Stimulated activated CD8-positive, alpha-beta memory T cell treated with anti-CD3 and anti-CD28 coated beads, Interleukin-7, amount 100 ng/mL, for 48 hours (primary cell): ENCODE results near the gene SLC28A1.
"Not testable (repeated sequence)": the region's sequence is repeated elsewhere in the genome, so short reads cannot be mapped to it uniquely, and the experiment has no call there.

Experiments
- DNase-seq, 2 donors: peaks; one replicate each; pipeline ENCODE4 v3.0.0-alpha.2; 2020; ENCODE audit warnings: low read depth in 1 of 2; ENCODE audit errors: extremely low read depth in 1 of 2

SLC28A1 gene

DNA sequence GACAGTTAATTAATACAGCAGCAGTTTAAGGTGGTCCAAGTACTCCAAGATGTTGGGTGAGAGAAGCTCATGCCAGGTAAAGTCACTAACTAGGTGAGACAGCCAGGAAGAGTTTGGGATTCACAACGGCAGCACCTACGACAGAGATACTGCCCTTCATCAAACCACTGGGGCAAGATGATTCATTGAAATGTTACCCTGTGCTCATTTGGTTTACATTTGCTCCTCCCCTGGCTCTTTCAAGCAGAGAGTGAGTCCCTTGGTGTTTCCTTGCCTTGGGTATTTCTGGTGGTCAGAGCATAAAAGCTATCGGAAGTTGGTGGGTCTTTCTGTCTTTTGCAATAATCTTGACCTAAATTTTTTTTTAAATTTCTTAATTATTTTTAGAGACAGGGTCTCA is 77.2 kb downstream of the SLC28A1 start:
- DNase-seq: no peak

DNA sequence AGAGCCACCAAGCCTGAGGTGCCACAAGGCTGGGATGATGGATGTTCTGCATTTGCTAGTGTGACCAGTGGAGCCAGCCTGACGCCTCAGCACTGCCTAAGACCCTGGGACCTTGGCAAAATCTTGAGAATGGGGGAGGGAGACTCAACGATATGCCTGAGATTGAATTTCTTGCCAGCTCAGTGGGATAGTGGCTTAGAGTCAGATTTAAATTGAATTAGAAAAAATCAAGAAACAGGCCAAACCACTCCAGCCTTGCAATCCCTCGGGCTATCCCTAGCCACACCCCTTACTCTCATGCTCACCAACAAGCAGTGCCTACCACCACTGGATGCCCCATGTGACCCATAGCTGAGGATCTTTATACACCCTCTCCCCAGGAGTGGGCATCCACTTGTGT is 78.5 kb downstream of the SLC28A1 start:
- DNase-seq: no peak

DNA sequence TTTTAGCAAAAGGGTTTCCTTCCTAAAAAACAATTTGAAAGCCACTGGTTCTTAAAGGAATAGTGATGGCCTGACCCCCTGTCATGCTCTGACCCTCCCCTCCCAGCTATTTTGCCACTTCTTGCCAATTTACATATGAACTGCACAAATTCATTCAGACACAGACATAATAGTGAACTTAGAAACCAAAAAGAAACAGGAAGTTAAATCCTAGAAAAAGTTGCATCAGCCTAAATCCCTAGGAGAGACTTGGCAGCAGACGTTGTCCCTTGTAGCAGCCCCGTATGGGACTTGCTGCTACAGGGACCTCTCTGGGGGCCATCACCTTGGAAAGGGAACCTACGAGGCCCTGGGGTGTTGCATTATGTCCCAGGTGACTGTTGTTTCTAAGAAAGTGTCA is 82.9 kb downstream of the SLC28A1 start:
- DNase-seq: no peak

DNA sequence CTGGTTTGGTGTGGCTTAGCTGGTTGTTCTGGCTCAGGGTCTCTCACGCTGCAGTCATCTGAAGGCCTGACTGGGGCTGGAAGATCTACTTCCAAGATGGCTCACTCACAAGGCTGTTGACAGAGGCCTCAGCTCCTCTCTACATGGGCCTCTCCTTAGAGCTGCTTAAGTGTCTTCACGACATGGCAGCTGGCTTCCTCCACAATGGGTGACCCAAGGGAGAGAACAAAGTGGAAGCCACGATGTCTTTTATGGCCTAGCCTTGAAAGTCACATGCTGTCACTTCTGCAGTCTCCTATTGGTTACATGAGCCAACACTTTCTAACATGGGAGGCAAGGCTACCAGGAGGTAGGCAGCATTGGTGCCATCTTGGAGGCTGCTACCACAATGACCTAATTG is 83.8 kb downstream of the SLC28A1 start:
- DNase-seq: no peak

DNA sequence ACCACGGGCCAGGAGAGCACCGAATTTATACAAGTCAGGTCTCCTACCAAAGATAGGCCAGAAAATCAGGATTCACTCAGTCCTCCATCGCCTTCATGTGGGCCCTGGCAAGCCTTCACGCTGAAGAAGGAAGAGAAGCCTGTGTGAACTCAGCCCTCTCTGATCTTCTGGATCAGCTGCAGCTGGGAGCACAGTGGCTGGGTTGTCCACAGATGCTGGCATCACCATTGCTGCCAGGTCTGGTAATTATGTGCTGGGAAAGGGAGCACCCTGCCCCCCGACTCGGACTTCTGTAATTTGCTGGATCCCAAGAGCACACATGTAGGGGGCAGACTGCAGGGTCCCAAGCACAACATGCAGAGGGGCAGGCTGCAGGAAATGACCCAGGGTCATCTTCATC is 84.8 kb downstream of the SLC28A1 start:
- no peak for DNase-seq

DNA sequence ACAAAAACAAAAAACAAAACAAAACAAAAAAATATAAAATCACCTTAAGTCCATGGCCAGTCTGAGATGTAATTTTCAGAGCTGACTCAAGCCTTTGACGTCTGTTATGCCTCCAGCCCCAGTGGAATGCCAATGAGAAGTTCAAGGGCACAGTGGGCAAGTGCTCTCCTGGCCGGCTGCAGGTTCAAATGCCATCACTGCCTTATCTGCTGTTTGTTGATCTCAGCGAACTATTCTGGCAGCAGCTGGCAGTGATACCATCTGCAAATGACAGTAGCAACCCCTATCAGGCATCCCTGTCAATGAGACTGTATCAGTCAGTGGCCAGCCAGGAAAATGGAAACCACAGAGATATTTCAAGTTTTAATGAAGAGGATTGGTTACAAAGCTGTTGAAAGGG is 86.4 kb downstream of the SLC28A1 start:
- DNase-seq: no peak

DNA sequence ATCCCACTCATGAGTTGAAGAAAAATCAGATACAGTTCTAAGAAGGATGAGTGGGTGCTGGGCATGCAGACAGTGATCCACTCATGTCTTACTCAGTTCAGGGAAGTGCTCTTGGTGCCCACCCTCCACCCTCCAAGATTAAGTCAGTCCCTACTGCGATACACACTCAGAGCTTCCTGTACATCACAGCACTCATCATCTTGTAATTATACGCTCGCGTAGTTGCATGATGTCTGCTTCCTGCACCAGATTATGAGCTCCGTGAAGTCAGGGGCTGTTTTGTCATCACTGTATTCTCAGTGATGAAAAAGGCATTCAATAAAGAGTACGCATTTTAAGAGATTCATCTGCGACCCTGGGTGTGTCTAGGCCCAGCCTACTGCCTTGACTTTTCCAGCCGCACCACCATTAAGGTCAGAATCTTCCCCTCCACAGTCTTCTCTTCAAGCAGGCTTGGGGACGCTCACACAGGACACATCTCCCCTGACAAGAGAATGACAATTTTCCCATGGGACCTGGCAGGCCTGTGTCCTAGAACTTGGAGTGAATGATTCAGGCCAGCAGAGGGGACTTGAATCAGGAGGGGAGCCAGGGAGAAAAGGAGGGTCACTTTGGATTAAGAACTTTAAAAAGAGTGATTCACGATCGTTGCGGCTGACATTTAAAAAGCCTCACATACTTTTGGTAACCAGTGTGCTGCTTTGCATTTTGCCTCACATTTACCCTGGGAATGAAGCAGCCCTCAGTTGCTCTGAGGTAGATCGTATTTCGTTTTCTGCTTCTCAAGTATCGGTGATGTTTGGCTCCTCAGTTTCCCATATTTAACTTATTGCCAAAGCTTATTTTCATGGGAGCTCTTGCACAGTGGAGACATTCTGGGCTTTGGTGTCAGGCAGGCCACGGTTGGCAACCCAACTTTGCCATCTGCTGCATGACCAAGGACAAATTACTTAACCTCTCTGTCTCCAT is 89.3 kb downstream of the SLC28A1 start:
- DNase-seq: no peak

DNA sequence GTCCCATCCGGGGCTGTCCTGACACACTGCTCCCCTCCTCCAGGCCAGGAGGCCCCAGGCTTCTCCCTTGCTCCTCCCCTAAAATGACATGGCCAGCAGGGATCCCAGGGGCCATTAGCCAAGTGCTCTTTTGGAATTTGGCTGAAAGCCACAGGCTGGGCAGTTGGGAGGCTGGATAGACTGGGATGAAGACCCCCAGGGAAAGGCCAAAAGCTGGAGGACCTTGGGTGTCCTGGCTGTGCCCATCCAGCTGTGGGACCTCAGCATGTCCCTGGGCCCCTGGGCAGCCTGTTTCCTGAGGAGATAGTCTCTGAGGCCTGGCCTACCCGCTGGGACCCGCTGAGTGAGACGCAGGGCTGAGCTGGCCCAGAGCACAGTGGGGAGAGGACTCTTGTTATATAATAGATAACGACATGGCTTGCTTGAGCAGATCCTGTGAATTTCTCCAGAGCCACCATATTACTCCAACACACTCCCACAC is 91.4 kb downstream of the SLC28A1 start:
- no peak for DNase-seq

DNA sequence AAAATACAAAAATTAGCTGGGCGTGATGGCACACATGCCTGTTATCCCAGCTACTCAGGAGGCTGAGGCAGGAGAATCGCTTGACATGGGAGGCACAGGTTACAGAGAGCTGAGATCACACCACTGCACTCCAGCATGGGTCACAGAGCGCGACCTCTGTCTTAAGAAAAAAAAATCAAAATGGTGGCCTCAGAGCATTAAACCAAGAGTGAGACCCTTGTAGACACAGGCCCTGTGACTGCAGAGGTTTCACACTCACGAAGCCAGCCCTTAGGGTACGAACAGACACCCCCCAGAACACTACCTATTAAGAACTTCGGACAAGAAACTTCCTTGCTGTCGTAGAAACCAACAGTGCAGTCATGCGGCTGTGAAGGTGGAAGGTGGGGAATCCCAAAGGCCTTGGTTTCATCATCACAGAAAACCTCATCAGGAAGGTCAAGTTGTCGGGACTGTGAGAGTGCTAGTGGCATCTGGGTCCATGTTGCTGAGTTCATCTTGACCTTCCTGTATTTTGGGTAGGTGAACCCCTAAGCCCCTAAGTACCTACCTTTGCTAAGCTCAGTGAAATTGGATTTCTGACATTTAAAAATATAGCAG is 92.4 kb downstream of the SLC28A1 start:
- no peak for DNase-seq

DNA sequence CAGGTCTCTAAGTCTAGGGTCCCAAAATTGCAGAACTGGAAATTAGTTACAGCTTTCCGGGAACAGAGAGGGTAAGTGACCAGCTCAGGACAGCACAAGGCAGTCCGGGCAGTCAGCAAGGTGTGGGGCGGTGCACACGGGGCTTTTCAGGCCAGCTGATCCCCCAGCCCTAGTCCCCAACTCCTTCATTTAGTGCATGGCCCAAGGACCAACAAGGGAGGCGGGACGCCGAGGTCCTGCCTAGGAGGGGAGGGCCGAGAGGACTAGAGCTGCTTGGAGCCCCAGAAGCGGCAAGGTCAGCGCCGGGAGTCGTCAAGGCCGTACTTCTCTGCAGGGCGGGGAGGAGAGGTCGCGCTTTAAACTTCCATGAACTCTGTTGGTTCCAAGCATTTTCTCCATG is 95.2 kb downstream of the SLC28A1 start:
- no peak for DNase-seq

DNA sequence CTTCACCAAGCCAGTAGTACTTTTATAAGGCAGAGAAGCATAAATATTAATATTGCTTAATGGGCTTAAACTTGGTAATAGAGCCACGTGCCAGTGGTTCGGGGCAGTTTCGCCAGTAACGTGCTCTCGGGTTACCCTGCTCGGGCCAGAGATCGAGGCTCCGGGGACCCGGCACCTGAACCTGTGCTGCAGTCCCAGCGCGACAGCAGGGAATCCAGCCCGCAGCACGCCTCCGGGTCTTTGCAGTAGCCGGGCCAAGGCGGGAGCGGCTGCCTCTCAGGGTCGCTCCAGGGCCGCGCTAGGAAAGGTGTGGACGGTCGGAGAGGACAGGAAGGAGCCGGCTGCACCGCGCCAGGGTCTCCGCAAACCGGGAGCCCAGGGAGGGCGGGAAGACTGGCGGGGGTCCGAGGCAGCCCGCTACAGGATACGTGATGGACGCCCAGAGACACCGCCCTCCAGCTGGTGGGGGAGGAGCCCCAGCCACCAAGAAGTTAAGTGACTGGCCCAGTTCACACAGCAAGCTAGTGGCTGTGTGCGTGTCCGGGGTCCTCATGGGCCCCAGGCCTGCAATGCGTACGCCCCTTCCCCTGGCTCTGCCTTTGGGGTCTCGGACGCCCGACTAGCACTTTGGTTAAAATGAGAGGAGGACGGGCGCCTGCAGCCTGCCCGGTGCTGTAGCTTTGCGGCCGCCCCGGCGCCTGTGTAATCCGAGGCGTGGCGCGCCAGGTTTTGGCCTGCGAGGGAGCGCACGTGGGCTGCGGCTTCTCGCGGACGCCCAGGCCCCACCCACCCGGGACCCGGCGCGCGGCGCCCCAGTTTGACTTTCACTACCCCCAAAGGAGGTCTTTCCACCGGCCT is 96.0 kb downstream of the SLC28A1 start:
- peak; percentile 56 to 72 for DNase-seq

DNA sequence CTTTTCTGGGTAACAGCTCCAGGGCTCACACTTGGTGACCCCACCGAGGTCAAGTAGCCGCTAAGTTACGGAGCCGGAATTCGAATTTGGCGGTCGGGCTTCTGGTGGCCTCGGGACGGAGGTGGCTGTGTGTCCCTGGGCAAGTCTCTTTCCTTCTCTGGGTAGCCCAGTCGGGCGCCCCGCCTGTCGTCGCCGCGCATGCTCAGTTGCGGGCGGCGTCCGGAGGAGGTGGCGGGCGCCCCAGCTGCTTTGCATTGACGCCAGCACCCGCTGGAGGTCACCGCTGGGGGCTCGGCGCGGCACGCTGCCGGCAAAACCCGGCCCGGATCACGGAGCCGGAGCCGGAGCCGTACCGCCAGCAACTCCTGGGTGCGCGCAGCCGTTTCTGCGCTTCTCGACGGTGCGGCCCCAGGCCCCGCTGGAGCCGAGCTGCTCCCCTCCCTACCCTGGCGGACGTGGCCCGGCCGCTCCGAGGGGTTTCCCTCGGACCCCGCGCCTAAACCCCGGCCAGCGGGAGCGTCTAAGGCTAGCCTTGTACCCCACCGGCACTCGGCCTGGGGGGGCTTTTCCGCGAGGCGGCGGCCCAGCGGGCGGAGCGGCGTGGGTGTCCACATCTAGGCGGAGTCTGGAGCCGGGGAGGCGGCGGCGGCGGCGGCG is 96.7 kb downstream of the SLC28A1 start:
- peak; percentile 91 to 96 for DNase-seq

DNA sequence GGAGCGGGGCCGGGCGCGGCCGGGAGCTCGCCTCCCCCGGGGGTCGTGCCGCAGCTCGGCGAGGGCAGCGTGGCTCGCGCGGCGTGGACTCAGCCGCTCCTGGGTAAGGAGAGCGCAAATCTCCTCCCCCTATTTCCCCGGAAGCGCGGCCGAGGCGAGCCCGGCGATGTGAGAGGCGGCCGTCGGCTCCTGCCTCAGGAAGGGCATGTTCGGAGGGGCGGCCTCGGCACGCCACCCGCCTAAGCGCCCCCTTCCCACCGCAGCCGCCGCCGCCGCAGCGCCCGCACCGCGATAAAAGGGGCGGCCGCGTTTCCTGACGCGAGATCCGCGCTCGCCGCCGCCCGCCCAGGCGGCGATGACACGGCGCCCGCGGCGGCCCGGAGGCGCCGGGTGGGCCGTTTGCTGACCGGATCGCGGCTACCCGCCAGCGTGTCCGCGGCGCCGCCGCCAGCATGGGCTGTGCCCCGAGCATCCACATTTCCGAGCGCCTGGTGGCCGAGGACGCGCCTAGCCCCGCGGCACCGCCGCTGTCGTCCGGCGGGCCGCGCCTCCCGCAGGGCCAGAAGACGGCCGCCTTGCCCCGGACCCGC is 97.3 kb downstream of the SLC28A1 start, which contains the start of gene PDE8A:
TSS of gene PDE8A (plus strand) at position 146 of the 590 bp plus-strand sequence. CDS start at position 453, 307 bp downstream.
- DNase-seq: peak in 1 of 2 donors; percentile 32

DNA sequence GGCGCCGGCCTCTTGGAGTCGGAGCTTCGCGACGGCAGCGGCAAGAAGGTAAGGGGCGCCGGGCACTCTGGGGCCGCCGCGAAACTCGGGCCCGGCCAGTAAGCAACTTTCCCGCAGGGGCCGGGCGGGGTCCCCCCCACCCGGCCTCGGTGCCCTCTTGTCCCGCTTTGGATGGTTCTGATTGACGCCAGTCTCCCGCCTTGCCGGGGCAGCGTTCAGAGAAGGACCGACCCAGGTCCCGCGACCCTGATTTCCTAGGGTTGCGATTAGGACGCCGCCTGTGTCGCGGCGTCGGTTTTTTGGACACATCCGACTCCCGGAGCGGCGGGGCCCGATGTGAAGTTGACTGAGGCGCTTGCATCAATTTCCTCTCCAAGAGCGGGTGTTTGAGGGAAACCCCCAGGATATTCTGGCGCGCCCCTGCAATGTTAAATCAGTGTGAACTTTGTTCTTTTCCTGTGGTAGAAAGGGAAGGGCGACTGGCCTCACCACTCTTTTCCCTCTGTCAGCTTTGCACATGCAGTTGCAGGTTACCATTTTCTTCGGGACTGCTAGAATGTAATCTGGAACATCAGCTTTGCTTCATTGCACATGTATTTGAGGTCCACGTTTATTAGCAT is 97.9 kb downstream of the SLC28A1 start:
- peak; percentile 21 to 40 for DNase-seq

DNA sequence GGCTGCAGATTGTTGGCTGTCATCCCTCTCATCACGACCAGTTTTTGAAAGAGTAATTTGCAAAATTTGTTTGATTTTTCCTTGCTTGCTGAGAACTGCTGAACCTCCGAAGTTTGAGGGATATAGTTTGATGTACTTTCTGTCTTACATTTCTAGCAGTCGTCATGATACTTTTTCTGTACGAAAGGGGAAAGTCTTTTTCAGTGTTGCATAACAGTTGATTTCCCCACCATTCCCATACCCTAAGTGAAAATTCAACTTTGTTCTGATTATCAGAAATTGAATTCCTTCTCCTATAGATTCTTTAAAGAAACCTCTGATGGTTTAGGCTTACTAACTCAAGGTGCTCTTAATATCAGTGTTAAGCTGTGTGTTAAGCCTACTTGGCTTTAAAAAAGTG is 98.8 kb downstream of the SLC28A1 start:
- no peak for DNase-seq

DNA sequence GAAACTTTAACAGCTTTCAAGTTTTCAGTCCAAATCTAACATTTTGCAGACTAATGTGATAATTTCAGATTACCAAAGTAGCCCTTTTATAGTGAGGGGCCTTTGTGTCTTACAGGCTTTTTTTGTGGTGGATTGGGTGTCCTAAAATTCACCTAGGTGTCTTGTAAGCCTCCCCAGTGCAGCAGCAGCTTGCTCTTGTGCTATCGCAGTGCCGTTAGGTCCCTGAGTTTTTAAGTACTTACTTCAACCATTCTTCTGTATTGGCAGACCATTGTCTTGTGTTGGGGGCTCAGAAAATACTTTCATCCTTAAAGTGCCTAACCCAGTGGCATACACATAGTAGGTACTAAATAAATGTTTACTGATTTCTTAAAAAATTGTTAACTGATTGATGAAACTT is 99.2 kb downstream of the SLC28A1 start:
- no peak for DNase-seq

DNA sequence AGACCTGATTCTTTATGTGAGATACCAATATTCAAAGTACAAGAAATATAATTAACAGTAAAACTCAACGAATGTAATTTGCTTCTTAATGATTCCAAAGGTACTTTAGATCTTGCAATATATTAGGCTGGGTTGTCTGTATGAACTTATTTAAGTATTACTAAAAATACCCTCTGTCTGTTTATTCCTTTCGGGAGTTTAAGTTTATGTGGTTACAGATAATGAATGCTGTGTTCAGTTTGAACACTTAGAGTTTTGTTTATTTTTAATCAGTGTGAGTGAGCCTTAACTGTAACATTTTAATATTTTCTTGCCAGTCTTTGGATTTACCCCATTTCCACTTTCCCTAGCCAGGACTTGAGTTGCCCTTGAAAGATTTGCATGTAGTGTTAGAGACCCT is 100.7 kb downstream of the SLC28A1 start:
- no peak for DNase-seq

DNA sequence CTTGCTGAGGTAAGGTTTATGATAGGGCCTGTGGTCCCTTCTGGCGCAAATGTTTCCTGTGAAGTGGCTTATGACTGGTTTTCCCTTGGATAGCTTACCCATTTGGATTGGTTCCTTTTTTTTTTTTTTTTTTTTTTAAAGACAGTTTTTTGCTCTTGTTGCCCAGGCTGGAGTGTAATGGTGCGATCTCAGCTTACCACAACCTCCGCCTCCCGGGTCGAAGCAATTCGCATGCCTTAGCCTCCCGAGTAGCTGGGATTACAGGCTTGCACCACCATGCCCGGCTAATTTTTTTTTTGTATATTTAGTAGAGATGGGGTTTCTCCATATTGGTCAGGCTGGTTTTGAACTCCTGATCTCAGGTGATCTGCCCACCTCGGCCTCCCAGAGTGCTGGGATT is 102.9 kb downstream of the SLC28A1 start:
- not testable (repeated sequence) for DNase-seq

DNA sequence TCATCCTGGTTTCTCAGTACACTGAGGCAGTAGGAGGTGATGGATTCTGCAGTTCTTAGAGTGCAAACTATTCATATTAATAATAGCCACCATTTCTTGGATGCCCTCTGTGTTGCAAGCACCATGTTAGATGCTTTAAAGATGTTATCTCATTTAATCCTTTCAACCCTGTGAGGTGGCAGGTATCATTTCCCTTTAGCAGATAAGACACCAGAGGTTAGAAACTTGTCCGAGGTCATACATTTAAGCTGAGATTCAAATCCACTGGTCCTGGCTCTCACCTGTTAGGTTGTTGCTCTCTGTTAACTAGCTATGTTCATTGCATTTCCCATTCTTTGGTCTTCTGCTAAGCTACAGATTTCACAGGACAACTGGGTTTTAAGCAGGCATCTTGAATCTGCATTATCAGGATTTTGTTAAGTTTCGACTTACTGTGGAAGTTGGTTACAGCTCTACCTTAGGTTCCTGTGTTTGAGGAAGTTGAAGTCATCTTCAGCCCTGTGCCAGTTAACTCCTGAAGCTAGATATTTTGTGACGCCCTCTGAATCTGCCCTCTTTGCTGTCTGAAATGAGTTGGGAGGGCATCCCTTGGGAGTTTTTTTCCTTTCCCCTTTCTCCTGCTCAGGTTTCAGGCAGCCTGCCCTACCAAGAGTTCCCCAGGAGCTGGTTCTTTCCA is 103.6 kb downstream of the SLC28A1 start:
- DNase-seq: no peak
